NCI-H510A (cell line): ENCODE measurements around the gene MEPCE.

ENCODE experiments used
- DNase-seq: peaks from one replicate; lab custom pipeline; 2025; lab: John Stamatoyannopoulos, UW

The MEPCE gene

GRCh38 chr7:100483090-100483721 is 53.6 kb downstream of the MEPCE start:
- DNase-seq: no peak
